ENCODE data around the gene CCDC159. TPM values are rescaled to one million over a fixed set of nuclear protein-coding genes. Genes with fewer than 3 reads are reported as not detected.

Gene CCDC159
- total RNA-seq, 1 donor from 2014 or later, result 1.8 TPM

- H2AFZ ChIP-seq (replicated peaks), result no peak overlapping the region
- no peaks in the 10 kb centered on the region for H3K27me3 ChIP-seq
- H4K20me1 ChIP-seq (ENCODE audit: low read depth), result no peaks in the 10 kb centered on the region
- no peaks in the 10 kb centered on the region for H3K36me3 ChIP-seq
- no peaks in the 10 kb centered on the region for H3K9me3 ChIP-seq (ENCODE audit: low read depth)
- Mint-ChIP-seq H3K27ac (no peak overlapping the region), H3K4me1 (peaks cover 31% of the 10 kb centered on the region), H3K27me3 (ENCODE audit: insufficient read depth, low read depth) (peaks cover 18% of the 10 kb centered on the region), H3K9me3 (no peaks in the 10 kb centered on the region), H3K4me3 (peak overlapping the region; percentile 13), H3K36me3 (peaks cover 5% of the 10 kb centered on the region)
- no peak for DNase-seq (ENCODE audit: low spot score)
- no peak for TF ChIP-seq EZH2phosphoT487 (IDR thresholded peaks at IDR 0.05)
- TF ChIP-seq CTCF (IDR thresholded peaks at IDR 0.05), result no peak
- TF ChIP-seq EZH2 (IDR thresholded peaks at IDR 0.05), result no peak
- no peak overlapping the region for H3K9ac ChIP-seq
- H3F3A ChIP-seq (ENCODE audit: low read depth), result no peaks in the 10 kb centered on the region
- no peak overlapping the region for H3K4me2 ChIP-seq
- H3K27ac ChIP-seq, result no peak overlapping the region
- no peaks in the 10 kb centered on the region for H3K79me2 ChIP-seq (ENCODE audit: low read depth)
- no peaks in the 10 kb centered on the region for H3K4me1 ChIP-seq
- H3K4me3 ChIP-seq, result no peak overlapping the region
These were observed 22.1 kb upstream of the CCDC159 start for GRCh38 chr19:11324079-11324661.

GRCh38 chr19:11324748-11325389, 21.4 kb upstream of the CCDC159 start:
- H3K27ac ChIP-seq, result no peak overlapping the region
- H3K9me3 Mint-ChIP-seq, result no peaks in the 10 kb centered on the region
- no peak for DNase-seq (ENCODE audit: low spot score)
- H3K36me3 Mint-ChIP-seq, result peaks cover 5% of the 10 kb centered on the region
- H2AFZ ChIP-seq (replicated peaks), result no peak overlapping the region
- H3K27me3 ChIP-seq, result no peaks in the 10 kb centered on the region
- no peaks in the 10 kb centered on the region for H3F3A ChIP-seq (ENCODE audit: low read depth)
- no peaks in the 10 kb centered on the region for H3K79me2 ChIP-seq (ENCODE audit: low read depth)
- no peak overlapping the region for H3K4me3 ChIP-seq
- TF ChIP-seq CTCF (IDR thresholded peaks at IDR 0.05) (no peak), EZH2phosphoT487 (IDR thresholded peaks at IDR 0.05) (no peak), EZH2 (IDR thresholded peaks at IDR 0.05) (no peak)
- H3K36me3 ChIP-seq, result no peaks in the 10 kb centered on the region
- no peaks in the 10 kb centered on the region for H3K4me1 ChIP-seq
- H3K27ac Mint-ChIP-seq, result no peak overlapping the region
- peaks cover 31% of the 10 kb centered on the region for H3K4me1 Mint-ChIP-seq
- no peaks in the 10 kb centered on the region for H4K20me1 ChIP-seq (ENCODE audit: low read depth)
- no peak overlapping the region for H3K9ac ChIP-seq
- no peak overlapping the region for H3K4me2 ChIP-seq
- H3K27me3 Mint-ChIP-seq (ENCODE audit: insufficient read depth, low read depth), result peaks cover 14% of the 10 kb centered on the region
- peak overlapping the region; percentile 13 for H3K4me3 Mint-ChIP-seq
- H3K9me3 ChIP-seq (ENCODE audit: low read depth), result no peaks in the 10 kb centered on the region

- H3K4me1 Mint-ChIP-seq, result peaks cover 36% of the 10 kb centered on the region
- no peaks in the 10 kb centered on the region for H3K36me3 ChIP-seq
These were observed 20.8 kb upstream of the CCDC159 start for GRCh38 chr19:11325544-11325943.

More at GRCh38 chr19:11325544-11325943, 20.8 kb upstream of the CCDC159 start:
- H3K9me3 Mint-ChIP-seq, result no peaks in the 10 kb centered on the region
- H3K4me3 Mint-ChIP-seq, result no peak overlapping the region
- no peaks in the 10 kb centered on the region for H3K79me2 ChIP-seq (ENCODE audit: low read depth)
- H3K4me1 ChIP-seq, result no peaks in the 10 kb centered on the region
- no peak for DNase-seq (ENCODE audit: low spot score)
- no peak overlapping the region for H3K27ac Mint-ChIP-seq
- TF ChIP-seq CTCF (IDR thresholded peaks at IDR 0.05) (no peak), EZH2 (IDR thresholded peaks at IDR 0.05) (no peak), EZH2phosphoT487 (IDR thresholded peaks at IDR 0.05) (no peak)
- H3K36me3 Mint-ChIP-seq, result peaks cover 7% of the 10 kb centered on the region
- H3K4me3 ChIP-seq, result no peak overlapping the region
- peaks cover 13% of the 10 kb centered on the region for H3K27me3 Mint-ChIP-seq (ENCODE audit: insufficient read depth, low read depth)
- H3K27ac ChIP-seq, result no peak overlapping the region
- no peak overlapping the region for H3K4me2 ChIP-seq
- H3K9me3 ChIP-seq (ENCODE audit: low read depth), result no peaks in the 10 kb centered on the region
- H3K9ac ChIP-seq, result no peak overlapping the region
- H3F3A ChIP-seq (ENCODE audit: low read depth), result no peaks in the 10 kb centered on the region
- no peaks in the 10 kb centered on the region for H3K27me3 ChIP-seq
- H2AFZ ChIP-seq (replicated peaks), result no peak overlapping the region
- H4K20me1 ChIP-seq (ENCODE audit: low read depth), result no peaks in the 10 kb centered on the region

All from neural progenitor cell (in vitro differentiated cells).